ENCODE data around the gene LRBA. TPM values are rescaled to one million over a fixed set of nuclear protein-coding genes. Genes with fewer than 3 reads are reported as not detected.

Gene LRBA
- total RNA-seq, 1 experiment from 2014 or later: 69.1 TPM

DNA sequence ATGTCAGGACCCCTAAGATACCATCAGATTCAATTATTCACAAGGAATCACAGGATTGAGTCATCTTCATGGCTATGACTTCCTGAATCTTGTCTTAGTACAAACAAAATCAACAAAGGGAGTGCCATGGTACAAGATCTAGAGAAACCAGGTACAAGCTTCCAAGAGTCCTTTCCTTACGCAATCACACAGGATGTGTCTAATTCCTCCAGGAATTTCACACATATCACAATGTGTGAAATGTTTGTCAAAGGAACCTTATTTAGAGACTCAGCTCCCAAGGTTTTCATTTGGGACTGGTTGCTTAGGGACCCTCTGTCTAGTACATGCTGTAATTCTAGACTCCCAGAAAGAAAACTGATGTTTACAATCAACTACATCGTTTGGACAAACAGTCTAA is 350.1 kb downstream of the LRBA start:
- H3K27ac Mint-ChIP-seq: no peak overlapping the region
- H3K36me3 Mint-ChIP-seq: no peaks in the 10 kb centered on the region
- H3K4me3 Mint-ChIP-seq: no peak overlapping the region
- ATAC-seq: no peak
- H3K4me1 Mint-ChIP-seq: peaks cover 7% of the 10 kb centered on the region
- no peaks in the 10 kb centered on the region for H3K9me3 Mint-ChIP-seq
- CTCF ChIA-PET: no interaction called here
- DNase-seq (ENCODE audit: low spot score): no peak
- TF ChIP-seq CDX4 (CRISPR knock-in tag; IDR thresholded peaks at IDR 0.05; ENCODE audit: borderline replicate concordance): no peak
- no peak for TF ChIP-seq CTCF (IDR thresholded peaks at IDR 0.05)
- no peak for TF ChIP-seq ETV6 (CRISPR knock-in tag; IDR thresholded peaks at IDR 0.05)
- TF ChIP-seq, protein P1, sequence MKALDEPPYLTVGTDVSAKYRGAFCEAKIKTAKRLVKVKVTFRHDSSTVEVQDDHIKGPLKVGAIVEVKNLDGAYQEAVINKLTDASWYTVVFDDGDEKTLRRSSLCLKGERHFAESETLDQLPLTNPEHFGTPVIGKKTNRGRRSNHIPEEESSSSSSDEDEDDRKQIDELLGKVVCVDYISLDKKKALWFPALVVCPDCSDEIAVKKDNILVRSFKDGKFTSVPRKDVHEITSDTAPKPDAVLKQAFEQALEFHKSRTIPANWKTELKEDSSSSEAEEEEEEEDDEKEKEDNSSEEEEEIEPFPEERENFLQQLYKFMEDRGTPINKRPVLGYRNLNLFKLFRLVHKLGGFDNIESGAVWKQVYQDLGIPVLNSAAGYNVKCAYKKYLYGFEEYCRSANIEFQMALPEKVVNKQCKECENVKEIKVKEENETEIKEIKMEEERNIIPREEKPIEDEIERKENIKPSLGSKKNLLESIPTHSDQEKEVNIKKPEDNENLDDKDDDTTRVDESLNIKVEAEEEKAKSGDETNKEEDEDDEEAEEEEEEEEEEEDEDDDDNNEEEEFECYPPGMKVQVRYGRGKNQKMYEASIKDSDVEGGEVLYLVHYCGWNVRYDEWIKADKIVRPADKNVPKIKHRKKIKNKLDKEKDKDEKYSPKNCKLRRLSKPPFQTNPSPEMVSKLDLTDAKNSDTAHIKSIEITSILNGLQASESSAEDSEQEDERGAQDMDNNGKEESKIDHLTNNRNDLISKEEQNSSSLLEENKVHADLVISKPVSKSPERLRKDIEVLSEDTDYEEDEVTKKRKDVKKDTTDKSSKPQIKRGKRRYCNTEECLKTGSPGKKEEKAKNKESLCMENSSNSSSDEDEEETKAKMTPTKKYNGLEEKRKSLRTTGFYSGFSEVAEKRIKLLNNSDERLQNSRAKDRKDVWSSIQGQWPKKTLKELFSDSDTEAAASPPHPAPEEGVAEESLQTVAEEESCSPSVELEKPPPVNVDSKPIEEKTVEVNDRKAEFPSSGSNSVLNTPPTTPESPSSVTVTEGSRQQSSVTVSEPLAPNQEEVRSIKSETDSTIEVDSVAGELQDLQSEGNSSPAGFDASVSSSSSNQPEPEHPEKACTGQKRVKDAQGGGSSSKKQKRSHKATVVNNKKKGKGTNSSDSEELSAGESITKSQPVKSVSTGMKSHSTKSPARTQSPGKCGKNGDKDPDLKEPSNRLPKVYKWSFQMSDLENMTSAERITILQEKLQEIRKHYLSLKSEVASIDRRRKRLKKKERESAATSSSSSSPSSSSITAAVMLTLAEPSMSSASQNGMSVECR (CRISPR knock-in tag; IDR thresholded peaks at IDR 0.05; ENCODE audit: borderline replicate concordance): no peak
- no peak for TF ChIP-seq TEAD4 (CRISPR knock-in tag; IDR thresholded peaks at IDR 0.05)
- no peak for TF ChIP-seq NFYB (CRISPR knock-in tag; conservative IDR thresholded peaks at IDR 0.05; ENCODE audit: low read depth)
- TF ChIP-seq ZSCAN18 (CRISPR knock-in tag; IDR thresholded peaks at IDR 0.05): no peak
- TF ChIP-seq AFF4 (CRISPR knock-in tag; IDR thresholded peaks at IDR 0.05; ENCODE audit: borderline replicate concordance): no peak
- TF ChIP-seq ZBTB21 (CRISPR knock-in tag; IDR thresholded peaks at IDR 0.05; ENCODE audit: borderline replicate concordance): no peak
- TF ChIP-seq, protein P2, sequence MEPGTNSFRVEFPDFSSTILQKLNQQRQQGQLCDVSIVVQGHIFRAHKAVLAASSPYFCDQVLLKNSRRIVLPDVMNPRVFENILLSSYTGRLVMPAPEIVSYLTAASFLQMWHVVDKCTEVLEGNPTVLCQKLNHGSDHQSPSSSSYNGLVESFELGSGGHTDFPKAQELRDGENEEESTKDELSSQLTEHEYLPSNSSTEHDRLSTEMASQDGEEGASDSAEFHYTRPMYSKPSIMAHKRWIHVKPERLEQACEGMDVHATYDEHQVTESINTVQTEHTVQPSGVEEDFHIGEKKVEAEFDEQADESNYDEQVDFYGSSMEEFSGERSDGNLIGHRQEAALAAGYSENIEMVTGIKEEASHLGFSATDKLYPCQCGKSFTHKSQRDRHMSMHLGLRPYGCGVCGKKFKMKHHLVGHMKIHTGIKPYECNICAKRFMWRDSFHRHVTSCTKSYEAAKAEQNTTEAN (CRISPR knock-in tag; IDR thresholded peaks at IDR 0.05): no peak
- no peak for TF ChIP-seq IRF2 (CRISPR knock-in tag; IDR thresholded peaks at IDR 0.05; ENCODE audit: borderline replicate concordance, low read depth)
- H3K27me3 Mint-ChIP-seq (ENCODE audit: low read depth): no peaks in the 10 kb centered on the region
- POLR2A ChIA-PET: interaction anchor here (1.0 kb wide), 1 partner anchor 249 kb away, joined by 3 read pairs; no protein-coding TSS in a partner anchor
